GM19099 (cell line): ENCODE measurements around the gene DMRTC1.
"Not testable (repeated sequence)": the region's sequence is repeated elsewhere in the genome, so short reads cannot be mapped to it uniquely, and the experiment has no call there.

Source experiments
- POLR2A ChIP-seq: IDR thresholded peaks from 3 replicates; pipeline ENCODE4 v1.6.1; 2011; ENCODE audit warnings: low read depth; ENCODE audit not compliant: insufficient read length; ENCODE audit errors: extremely low read depth

The DMRTC1 gene

GRCh38 chrX:72943819-72944169 is at the start of gene DMRTC1:
DMRTC1 (minus strand) TSS chrX:72943837; CDS start chrX:72875694, 68,143 bp downstream.
- not testable (repeated sequence) for TF ChIP-seq POLR2A

GRCh38 chrX:72937906-72938305 is 5.7 kb downstream of the DMRTC1 start, which contains the start of gene FAM236A:
FAM236A (plus strand) TSS chrX:72938206; CDS start chrX:72938263, 57 bp downstream.
- not testable (repeated sequence) for TF ChIP-seq POLR2A

- TF ChIP-seq POLR2A: not testable (repeated sequence)
Measured at GRCh38 chrX:72912315-72912714, 31.3 kb downstream of the DMRTC1 start, which contains the start of gene FAM236C. FAM236C (plus strand) TSS chrX:72912615; CDS start chrX:72912715, 100 bp downstream.
